Measurements from ENCODE around the gene GABRB3.

Gene GABRB3

GRCh38 chr15:26674467-26674866, 98.4 kb downstream of the GABRB3 start:
- Mint-ChIP-seq H3K4me1 (ENCODE audit: low read depth) (no peaks in the 10 kb centered on the region), H3K36me3 (ENCODE audit: low read depth) (no peaks in the 10 kb centered on the region), H3K27ac (no peak overlapping the region)

GRCh38 chr15:26673445-26673844, 99.4 kb downstream of the GABRB3 start:
- Mint-ChIP-seq H3K4me3 (no peak overlapping the region), H3K9me3 (peaks cover 25% of the 10 kb centered on the region), H3K27ac (no peak overlapping the region), H3K4me1 (ENCODE audit: low read depth) (no peaks in the 10 kb centered on the region), H3K27me3 (ENCODE audit: low read depth) (no peaks in the 10 kb centered on the region), H3K36me3 (ENCODE audit: low read depth) (no peaks in the 10 kb centered on the region)

More at GRCh38 chr15:26674467-26674866, 98.4 kb downstream of the GABRB3 start:
- Mint-ChIP-seq H3K9me3 (peaks cover 20% of the 10 kb centered on the region), H3K4me3 (no peak overlapping the region), H3K27me3 (ENCODE audit: low read depth) (no peaks in the 10 kb centered on the region)

- Mint-ChIP-seq H3K27me3 (ENCODE audit: low read depth) (no peaks in the 10 kb centered on the region), H3K27ac (no peak overlapping the region), H3K4me3 (no peak overlapping the region), H3K9me3 (peaks cover 27% of the 10 kb centered on the region), H3K36me3 (ENCODE audit: low read depth) (no peaks in the 10 kb centered on the region), H3K4me1 (ENCODE audit: low read depth) (no peaks in the 10 kb centered on the region)
Measured at GRCh38 chr15:26670116-26670515, 102.8 kb downstream of the GABRB3 start.

GRCh38 chr15:26667222-26667988, 105.5 kb downstream of the GABRB3 start:
- H3K9me3 Mint-ChIP-seq = peaks cover 16% of the 10 kb centered on the region
- H3K36me3 Mint-ChIP-seq (ENCODE audit: low read depth) = no peaks in the 10 kb centered on the region
- H3K27ac Mint-ChIP-seq = no peak overlapping the region
- no peak overlapping the region for H3K4me3 Mint-ChIP-seq
- no peaks in the 10 kb centered on the region for H3K4me1 Mint-ChIP-seq (ENCODE audit: low read depth)
- no peaks in the 10 kb centered on the region for H3K27me3 Mint-ChIP-seq (ENCODE audit: low read depth)

GRCh38 chr15:26665957-26666791, 106.7 kb downstream of the GABRB3 start:
- Mint-ChIP-seq H3K36me3 (ENCODE audit: low read depth) (no peaks in the 10 kb centered on the region), H3K27me3 (ENCODE audit: low read depth) (no peaks in the 10 kb centered on the region), H3K9me3 (peaks cover 18% of the 10 kb centered on the region), H3K4me1 (ENCODE audit: low read depth) (no peaks in the 10 kb centered on the region), H3K27ac (no peak overlapping the region), H3K4me3 (no peak overlapping the region)

- H3K4me1 Mint-ChIP-seq (ENCODE audit: low read depth) = no peaks in the 10 kb centered on the region
- H3K9me3 Mint-ChIP-seq = peaks cover 11% of the 10 kb centered on the region
- no peak overlapping the region for H3K4me3 Mint-ChIP-seq
- no peak overlapping the region for H3K27ac Mint-ChIP-seq
- no peaks in the 10 kb centered on the region for H3K27me3 Mint-ChIP-seq (ENCODE audit: low read depth)
- H3K36me3 Mint-ChIP-seq (ENCODE audit: low read depth) = no peaks in the 10 kb centered on the region
Measured at GRCh38 chr15:26662283-26662682, 110.6 kb downstream of the GABRB3 start.

- no peak overlapping the region for H3K4me3 Mint-ChIP-seq
- no peaks in the 10 kb centered on the region for H3K27me3 Mint-ChIP-seq (ENCODE audit: low read depth)
- no peaks in the 10 kb centered on the region for H3K4me1 Mint-ChIP-seq (ENCODE audit: low read depth)
- no peaks in the 10 kb centered on the region for H3K36me3 Mint-ChIP-seq (ENCODE audit: low read depth)
- H3K27ac Mint-ChIP-seq = no peak overlapping the region
- peaks cover 14% of the 10 kb centered on the region for H3K9me3 Mint-ChIP-seq
Measured at GRCh38 chr15:26661748-26662147, 111.1 kb downstream of the GABRB3 start.

- H3K4me3 Mint-ChIP-seq = no peak overlapping the region
- no peak overlapping the region for H3K27ac Mint-ChIP-seq
- H3K9me3 Mint-ChIP-seq = peaks cover 14% of the 10 kb centered on the region
- H3K36me3 Mint-ChIP-seq (ENCODE audit: low read depth) = no peaks in the 10 kb centered on the region
- no peaks in the 10 kb centered on the region for H3K27me3 Mint-ChIP-seq (ENCODE audit: low read depth)
- no peaks in the 10 kb centered on the region for H3K4me1 Mint-ChIP-seq (ENCODE audit: low read depth)
Measured at GRCh38 chr15:26661107-26661506, 111.8 kb downstream of the GABRB3 start.

GRCh38 chr15:26660241-26660640, 112.6 kb downstream of the GABRB3 start:
- no peaks in the 10 kb centered on the region for H3K4me1 Mint-ChIP-seq (ENCODE audit: low read depth)
- H3K27me3 Mint-ChIP-seq (ENCODE audit: low read depth) = no peaks in the 10 kb centered on the region
- H3K36me3 Mint-ChIP-seq (ENCODE audit: low read depth) = no peaks in the 10 kb centered on the region
- H3K4me3 Mint-ChIP-seq = no peak overlapping the region
- no peak overlapping the region for H3K27ac Mint-ChIP-seq
- H3K9me3 Mint-ChIP-seq = peaks cover 13% of the 10 kb centered on the region

GRCh38 chr15:26658290-26658689, 114.6 kb downstream of the GABRB3 start:
- Mint-ChIP-seq H3K4me1 (ENCODE audit: low read depth) (no peaks in the 10 kb centered on the region), H3K27ac (no peak overlapping the region), H3K27me3 (ENCODE audit: low read depth) (no peaks in the 10 kb centered on the region), H3K36me3 (ENCODE audit: low read depth) (no peaks in the 10 kb centered on the region), H3K9me3 (peaks cover 14% of the 10 kb centered on the region), H3K4me3 (no peak overlapping the region)

- no peaks in the 10 kb centered on the region for H3K27me3 Mint-ChIP-seq (ENCODE audit: low read depth)
- H3K36me3 Mint-ChIP-seq (ENCODE audit: low read depth) = no peaks in the 10 kb centered on the region
- no peak overlapping the region for H3K4me3 Mint-ChIP-seq
- no peak overlapping the region for H3K27ac Mint-ChIP-seq
- H3K4me1 Mint-ChIP-seq (ENCODE audit: low read depth) = no peaks in the 10 kb centered on the region
- H3K9me3 Mint-ChIP-seq = peaks cover 23% of the 10 kb centered on the region
Measured at GRCh38 chr15:26656080-26656479, 116.8 kb downstream of the GABRB3 start.

GRCh38 chr15:26651909-26652308, 121.0 kb downstream of the GABRB3 start:
- Mint-ChIP-seq H3K27ac (no peak overlapping the region), H3K36me3 (ENCODE audit: low read depth) (no peaks in the 10 kb centered on the region)

GRCh38 chr15:26648676-26649075, 124.2 kb downstream of the GABRB3 start:
- Mint-ChIP-seq H3K27ac (no peak overlapping the region), H3K36me3 (ENCODE audit: low read depth) (no peaks in the 10 kb centered on the region), H3K27me3 (ENCODE audit: low read depth) (no peaks in the 10 kb centered on the region), H3K4me3 (no peak overlapping the region), H3K9me3 (peaks cover 60% of the 10 kb centered on the region), H3K4me1 (ENCODE audit: low read depth) (no peaks in the 10 kb centered on the region)

More at GRCh38 chr15:26651909-26652308, 121.0 kb downstream of the GABRB3 start:
- Mint-ChIP-seq H3K9me3 (peaks cover 47% of the 10 kb centered on the region), H3K4me1 (ENCODE audit: low read depth) (no peaks in the 10 kb centered on the region), H3K4me3 (no peak overlapping the region), H3K27me3 (ENCODE audit: low read depth) (no peaks in the 10 kb centered on the region)

GRCh38 chr15:26644948-26645347, 127.9 kb downstream of the GABRB3 start:
- H3K36me3 Mint-ChIP-seq (ENCODE audit: low read depth) = no peaks in the 10 kb centered on the region
- peaks cover 56% of the 10 kb centered on the region for H3K9me3 Mint-ChIP-seq
- H3K27ac Mint-ChIP-seq = no peak overlapping the region
- no peaks in the 10 kb centered on the region for H3K4me1 Mint-ChIP-seq (ENCODE audit: low read depth)
- H3K27me3 Mint-ChIP-seq (ENCODE audit: low read depth) = no peaks in the 10 kb centered on the region
- no peak overlapping the region for H3K4me3 Mint-ChIP-seq

GRCh38 chr15:26641144-26641543, 131.7 kb downstream of the GABRB3 start:
- H3K36me3 Mint-ChIP-seq (ENCODE audit: low read depth) = no peaks in the 10 kb centered on the region
- H3K27ac Mint-ChIP-seq = no peak overlapping the region
- no peak overlapping the region for H3K4me3 Mint-ChIP-seq
- H3K4me1 Mint-ChIP-seq (ENCODE audit: low read depth) = no peaks in the 10 kb centered on the region
- H3K27me3 Mint-ChIP-seq (ENCODE audit: low read depth) = no peaks in the 10 kb centered on the region
- peaks cover 55% of the 10 kb centered on the region for H3K9me3 Mint-ChIP-seq

Measured in T-helper 1 cell treated with Interleukin-12 subunit alpha and Interleukin-12 subunit beta and Interleukin-4 antibody, amounts not matched to agents 30 μg/mL and 1 μg/mL, for 36 hours (primary cell).